Head of caudate nucleus (tissue), 42 donors: Measurements from ENCODE around the gene APBB1IP.
"Not testable (repeated sequence)": the region's sequence is repeated elsewhere in the genome, so short reads cannot be mapped to it uniquely, and the experiment has no call there.

Experiments
- DNase-seq, 42 donors: peaks; one replicate each; pipeline versions ENCODE4 v3.0.0 to v3.0.0-alpha.2; 2020 to 2021; ENCODE audit warnings: mixed read lengths in 7 of 42
- intact Hi-C: fragments of 100-400 bp; cut with DNase I; formaldehyde crosslinking; loops from one replicate; pipeline ENCODE4 v1.15.0; 2022

The APBB1IP gene

DNA sequence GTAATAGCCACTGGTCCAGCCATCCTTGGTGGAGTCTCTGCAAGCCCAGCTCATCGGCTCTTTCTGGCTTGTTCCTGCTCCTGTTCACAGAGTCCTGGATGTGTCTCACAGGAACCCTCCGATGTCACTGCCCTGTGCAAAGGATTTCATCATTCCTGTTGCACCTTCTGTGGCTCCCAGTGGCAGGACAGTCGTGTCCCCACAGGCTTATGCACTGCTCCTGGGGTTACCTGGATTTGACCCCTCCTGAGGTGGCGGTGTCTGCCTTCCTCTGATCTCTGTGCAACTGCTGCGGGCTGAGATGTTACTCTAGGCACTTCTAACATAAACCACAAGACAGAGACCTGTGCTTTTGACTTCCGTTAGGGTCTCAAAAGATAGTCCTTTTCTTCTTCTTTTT lies 30.6 kb downstream of the APBB1IP start:
- intact Hi-C loops = no loop called here

GRCh38 chr10:26472492-26472778 lies 34.3 kb downstream of the APBB1IP start:
- no peak for DNase-seq
- intact Hi-C loops = no loop called here

More for the DNA sequence above, 30.6 kb downstream of the APBB1IP start:
- no peak for DNase-seq

GRCh38 chr10:26474026-26474425 lies 35.9 kb downstream of the APBB1IP start:
- intact Hi-C loops = no loop called here
- no peak for DNase-seq

- DNase-seq, intact Hi-C loops: not testable (repeated sequence)
Measured at GRCh38 chr10:26474845-26475244, 36.7 kb downstream of the APBB1IP start.

GRCh38 chr10:26475386-26475785 lies 37.2 kb downstream of the APBB1IP start:
- no peak for DNase-seq
- intact Hi-C loops = no loop called here

DNA sequence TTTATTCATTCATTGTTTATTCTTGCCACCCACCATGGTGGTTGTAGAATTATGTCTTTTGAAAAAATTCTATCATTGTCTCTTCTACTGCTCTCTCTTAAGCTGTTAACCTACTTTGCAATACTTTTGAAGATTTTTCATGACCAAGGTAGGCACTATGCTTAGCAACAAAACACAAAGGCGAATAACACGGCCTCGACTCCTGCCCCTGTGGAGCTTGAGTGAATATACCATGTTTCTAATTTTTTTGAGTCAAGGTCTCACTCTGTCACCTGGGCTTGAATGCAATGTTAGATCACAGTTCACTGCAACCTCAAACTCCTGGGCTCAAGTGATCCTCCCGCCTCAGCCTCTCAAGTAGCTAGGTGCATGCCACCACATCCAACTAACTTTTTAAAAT lies 39.4 kb downstream of the APBB1IP start:
- intact Hi-C loops = no loop called here
- DNase-seq = no peak

DNA sequence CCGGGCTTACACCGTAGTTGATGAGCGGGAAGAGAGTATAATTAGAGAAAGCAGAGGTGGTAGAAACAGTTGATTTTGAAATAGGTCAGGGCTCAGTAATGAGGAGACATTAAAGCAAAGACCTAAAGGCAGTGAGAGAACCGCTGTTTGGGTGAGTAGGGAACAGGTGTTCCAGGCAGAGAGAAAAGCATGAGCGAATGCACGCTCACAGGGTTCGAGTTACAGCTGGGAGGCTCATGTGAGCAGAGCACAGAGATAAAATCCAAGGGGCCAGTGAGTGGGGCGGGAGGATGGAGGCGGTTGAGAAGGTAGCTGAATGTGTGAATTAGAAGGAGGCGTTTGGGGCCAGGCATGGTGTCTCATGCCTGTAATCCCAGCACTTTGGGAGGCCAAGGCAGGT lies 39.9 kb downstream of the APBB1IP start:
- no peak for DNase-seq
- intact Hi-C loops = no loop called here

GRCh38 chr10:26479766-26480492 lies 41.8 kb downstream of the APBB1IP start:
- no peak for DNase-seq
- intact Hi-C loops = no loop called here

DNA sequence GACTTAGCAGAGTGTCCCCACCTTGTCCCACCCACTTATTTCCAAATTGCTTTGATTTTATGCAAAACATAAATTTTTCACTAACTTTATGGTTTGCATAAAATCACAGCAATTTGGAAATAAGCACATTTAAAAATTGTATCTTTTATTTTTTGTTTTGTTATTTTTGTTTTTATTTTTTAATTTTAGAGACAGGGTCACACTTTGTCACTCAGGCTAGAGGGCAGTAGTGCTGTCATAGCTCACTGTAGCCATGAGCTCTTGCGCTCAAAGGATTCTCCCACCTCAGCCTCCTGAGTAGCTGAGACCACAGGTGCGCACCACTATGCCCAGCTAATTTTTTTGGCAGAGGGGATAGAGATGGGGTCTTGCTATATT lies 43.2 kb downstream of the APBB1IP start:
- DNase-seq = no peak
- intact Hi-C loops = no loop called here

- peak in 1 of 42 donors; percentile 23 for DNase-seq
- intact Hi-C loops = no loop called here
Measured at GRCh38 chr10:26481914-26482550, 43.9 kb downstream of the APBB1IP start.

GRCh38 chr10:26483554-26483953 lies 45.4 kb downstream of the APBB1IP start:
- intact Hi-C loops = no loop called here
- DNase-seq = no peak

- intact Hi-C loops = no loop called here
- DNase-seq = no peak
Measured at GRCh38 chr10:26485150-26485941, 47.2 kb downstream of the APBB1IP start.

- intact Hi-C loops = no loop called here
- DNase-seq = no peak
Measured at GRCh38 chr10:26486304-26486703, 48.2 kb downstream of the APBB1IP start.

DNA sequence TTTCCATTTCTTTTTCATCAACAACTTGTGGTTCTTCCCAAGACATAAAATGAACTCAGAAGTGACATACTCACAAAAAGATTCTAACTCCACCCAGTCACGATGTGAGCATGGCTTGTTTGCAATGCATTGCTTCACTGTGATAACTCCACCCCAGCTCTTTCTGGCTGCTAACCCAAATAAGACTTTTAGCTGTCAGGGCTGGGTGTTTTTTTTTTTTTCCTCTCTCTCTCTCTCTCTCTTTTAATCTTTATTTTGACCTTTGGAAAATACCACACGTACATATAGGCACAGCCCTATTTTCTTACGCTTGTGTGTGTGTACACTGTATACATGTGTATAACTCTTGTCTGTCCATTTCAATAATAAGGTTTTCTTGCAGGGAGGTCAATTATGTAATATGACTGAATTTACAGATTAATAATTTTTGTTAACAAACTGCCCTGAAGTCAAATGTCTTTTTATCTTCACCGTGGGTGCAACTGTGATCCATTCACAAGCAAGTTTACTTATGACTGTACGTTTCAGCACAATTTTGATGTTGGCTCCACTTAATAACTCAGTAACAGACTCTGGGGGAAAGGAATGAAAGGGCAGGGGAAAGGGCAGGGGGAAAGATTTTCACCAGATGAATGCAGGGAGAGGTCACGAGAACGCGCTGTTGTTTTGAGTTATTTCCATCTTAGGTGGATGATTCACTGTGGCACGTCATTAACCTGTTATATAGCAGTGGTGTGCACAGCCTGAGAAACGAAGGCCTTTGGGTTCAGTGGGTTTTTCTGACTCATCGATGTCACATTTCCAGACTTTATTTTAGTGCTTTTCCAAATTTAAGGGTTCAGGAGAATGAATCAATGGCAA lies 49.1 kb downstream of the APBB1IP start:
- intact Hi-C loops = no loop called here
- peak in 15 of 42 donors; percentile 11 to 53 (median 26) for DNase-seq

- DNase-seq = no peak
- intact Hi-C loops = no loop called here
Measured at GRCh38 chr10:26488344-26488743, 50.2 kb downstream of the APBB1IP start.

- intact Hi-C loops = no loop called here
- no peak for DNase-seq
Measured at GRCh38 chr10:26489081-26489480, 50.9 kb downstream of the APBB1IP start.

GRCh38 chr10:26490367-26490766 lies 52.2 kb downstream of the APBB1IP start:
- intact Hi-C loops = not testable (repeated sequence)

GRCh38 chr10:26491276-26491675 lies 53.1 kb downstream of the APBB1IP start:
- intact Hi-C loops = no loop called here
- no peak for DNase-seq

More at GRCh38 chr10:26490367-26490766, 52.2 kb downstream of the APBB1IP start:
- DNase-seq = not testable (repeated sequence)

GRCh38 chr10:26491934-26492333 lies 53.8 kb downstream of the APBB1IP start:
- no peak for DNase-seq
- intact Hi-C loops = no loop called here
